ENCODE data around the gene SCAMP5.

SCAMP5 gene

GRCh38 chr15:74995182-74995778 lies at the start of gene SCAMP5:
TSS of gene SCAMP5 (plus strand) at chr15:74995563. CDS start at chr15:75011840, 16,277 bp downstream.
- Histone ChIP-seq H3K4me1 (ENCODE audit: control insufficient read depth, low read depth, low read length) (peaks cover 6% of the 10 kb centered on the region), H3K9ac (ENCODE audit: low read length) (peak within 1 kb of the TSS; percentile 75), H3K4me3 (ENCODE audit: low read length) (peak within 1 kb of the TSS; percentile 86), H3K36me3 (ENCODE audit: control insufficient read depth, low read depth, low read length) (no peaks in the 10 kb centered on the region), H3K27ac (ENCODE audit: low read length) (no peak within 1 kb of the TSS), H3K9me3 (ENCODE audit: control insufficient read depth, low read depth, low read length) (no peaks in the 10 kb centered on the region), H3K27me3 (ENCODE audit: control insufficient read depth, insufficient read depth, low read length) (peaks cover 11% of the 10 kb centered on the region)

- Histone ChIP-seq H3K36me3 (ENCODE audit: control insufficient read depth, low read depth, low read length) (no peaks in the 10 kb centered on the region), H3K4me3 (ENCODE audit: low read length) (no peak overlapping the region), H3K9ac (ENCODE audit: low read length) (no peak overlapping the region), H3K27me3 (ENCODE audit: control insufficient read depth, insufficient read depth, low read length) (peaks cover 8% of the 10 kb centered on the region), H3K9me3 (ENCODE audit: control insufficient read depth, low read depth, low read length) (no peaks in the 10 kb centered on the region), H3K27ac (ENCODE audit: low read length) (no peak overlapping the region), H3K4me1 (ENCODE audit: control insufficient read depth, low read depth, low read length) (peaks cover 15% of the 10 kb centered on the region)
Observed at GRCh38 chr15:74950078-74950908, 45.1 kb upstream of the SCAMP5 start.

- no peak overlapping the region for H3K4me3 ChIP-seq (ENCODE audit: low read length)
- H3K9ac ChIP-seq (ENCODE audit: low read length) = no peak overlapping the region
- peaks cover 15% of the 10 kb centered on the region for H3K27me3 ChIP-seq (ENCODE audit: control insufficient read depth, insufficient read depth, low read length)
- no peak overlapping the region for H3K27ac ChIP-seq (ENCODE audit: low read length)
- no peaks in the 10 kb centered on the region for H3K9me3 ChIP-seq (ENCODE audit: control insufficient read depth, low read depth, low read length)
- peaks cover 19% of the 10 kb centered on the region for H3K4me1 ChIP-seq (ENCODE audit: control insufficient read depth, low read depth, low read length)
- no peaks in the 10 kb centered on the region for H3K36me3 ChIP-seq (ENCODE audit: control insufficient read depth, low read depth, low read length)
Observed at GRCh38 chr15:74951006-74951405, 44.4 kb upstream of the SCAMP5 start.

- H3K27me3 ChIP-seq (ENCODE audit: control insufficient read depth, insufficient read depth, low read length) = peaks cover 45% of the 10 kb centered on the region
- no peaks in the 10 kb centered on the region for H3K9me3 ChIP-seq (ENCODE audit: control insufficient read depth, low read depth, low read length)
- no peak overlapping the region for H3K9ac ChIP-seq (ENCODE audit: low read length)
- peaks cover 22% of the 10 kb centered on the region for H3K4me1 ChIP-seq (ENCODE audit: control insufficient read depth, low read depth, low read length)
- no peak overlapping the region for H3K27ac ChIP-seq (ENCODE audit: low read length)
- H3K36me3 ChIP-seq (ENCODE audit: control insufficient read depth, low read depth, low read length) = no peaks in the 10 kb centered on the region
- H3K4me3 ChIP-seq (ENCODE audit: low read length) = no peak overlapping the region
Observed at GRCh38 chr15:74954515-74954914, 40.8 kb upstream of the SCAMP5 start.

- H3K27ac ChIP-seq (ENCODE audit: low read length) = no peak overlapping the region
- no peaks in the 10 kb centered on the region for H3K9me3 ChIP-seq (ENCODE audit: control insufficient read depth, low read depth, low read length)
- H3K9ac ChIP-seq (ENCODE audit: low read length) = no peak overlapping the region
- H3K4me1 ChIP-seq (ENCODE audit: control insufficient read depth, low read depth, low read length) = peaks cover 20% of the 10 kb centered on the region
- no peaks in the 10 kb centered on the region for H3K36me3 ChIP-seq (ENCODE audit: control insufficient read depth, low read depth, low read length)
- peaks cover 50% of the 10 kb centered on the region for H3K27me3 ChIP-seq (ENCODE audit: control insufficient read depth, insufficient read depth, low read length)
- H3K4me3 ChIP-seq (ENCODE audit: low read length) = peak overlapping the region; percentile 72
Observed at GRCh38 chr15:74955017-74955416, 40.3 kb upstream of the SCAMP5 start.

GRCh38 chr15:74955796-74956647 lies 39.3 kb upstream of the SCAMP5 start:
- Histone ChIP-seq H3K4me1 (ENCODE audit: control insufficient read depth, low read depth, low read length) (peaks cover 13% of the 10 kb centered on the region), H3K9ac (ENCODE audit: low read length) (peak overlapping the region; percentile 38), H3K27ac (ENCODE audit: low read length) (no peak overlapping the region), H3K27me3 (ENCODE audit: control insufficient read depth, insufficient read depth, low read length) (peaks cover 59% of the 10 kb centered on the region), H3K4me3 (ENCODE audit: low read length) (peak overlapping the region; percentile 72), H3K9me3 (ENCODE audit: control insufficient read depth, low read depth, low read length) (no peaks in the 10 kb centered on the region), H3K36me3 (ENCODE audit: control insufficient read depth, low read depth, low read length) (no peaks in the 10 kb centered on the region)

GRCh38 chr15:74956648-74957475 lies 38.5 kb upstream of the SCAMP5 start, which contains the start of gene RPP25:
TSS of gene RPP25 (minus strand) at chr15:74956772. CDS start at chr15:74956583, 189 bp downstream.
- H3K4me1 ChIP-seq (ENCODE audit: control insufficient read depth, low read depth, low read length) = peaks cover 13% of the 10 kb centered on the region

GRCh38 chr15:74957476-74958035 lies 37.8 kb upstream of the SCAMP5 start:
- H3K9ac ChIP-seq (ENCODE audit: low read length) = no peak overlapping the region
- H3K4me3 ChIP-seq (ENCODE audit: low read length) = peak overlapping the region; percentile 72
- H3K27ac ChIP-seq (ENCODE audit: low read length) = no peak overlapping the region

More at GRCh38 chr15:74956648-74957475, 38.5 kb upstream of the SCAMP5 start, which contains the start of gene RPP25:
- Histone ChIP-seq H3K9ac (ENCODE audit: low read length) (peak within 1 kb of the TSS; percentile 38), H3K36me3 (ENCODE audit: control insufficient read depth, low read depth, low read length) (no peaks in the 10 kb centered on the region), H3K27ac (ENCODE audit: low read length) (no peak within 1 kb of the TSS), H3K9me3 (ENCODE audit: control insufficient read depth, low read depth, low read length) (no peaks in the 10 kb centered on the region), H3K27me3 (ENCODE audit: control insufficient read depth, insufficient read depth, low read length) (peaks cover 61% of the 10 kb centered on the region), H3K4me3 (ENCODE audit: low read length) (peak within 1 kb of the TSS; percentile 72)

GRCh38 chr15:74958320-74958907 lies 36.9 kb upstream of the SCAMP5 start:
- Histone ChIP-seq H3K4me3 (ENCODE audit: low read length) (peak overlapping the region; percentile 72), H3K4me1 (ENCODE audit: control insufficient read depth, low read depth, low read length) (peaks cover 13% of the 10 kb centered on the region), H3K36me3 (ENCODE audit: control insufficient read depth, low read depth, low read length) (no peaks in the 10 kb centered on the region), H3K9ac (ENCODE audit: low read length) (no peak overlapping the region), H3K27ac (ENCODE audit: low read length) (no peak overlapping the region), H3K27me3 (ENCODE audit: control insufficient read depth, insufficient read depth, low read length) (peaks cover 61% of the 10 kb centered on the region), H3K9me3 (ENCODE audit: control insufficient read depth, low read depth, low read length) (no peaks in the 10 kb centered on the region)

More at GRCh38 chr15:74957476-74958035, 37.8 kb upstream of the SCAMP5 start:
- Histone ChIP-seq H3K4me1 (ENCODE audit: control insufficient read depth, low read depth, low read length) (peaks cover 13% of the 10 kb centered on the region), H3K9me3 (ENCODE audit: control insufficient read depth, low read depth, low read length) (no peaks in the 10 kb centered on the region), H3K27me3 (ENCODE audit: control insufficient read depth, insufficient read depth, low read length) (peaks cover 61% of the 10 kb centered on the region), H3K36me3 (ENCODE audit: control insufficient read depth, low read depth, low read length) (no peaks in the 10 kb centered on the region)

GRCh38 chr15:74958908-74959585 lies 36.3 kb upstream of the SCAMP5 start:
- H3K27me3 ChIP-seq (ENCODE audit: control insufficient read depth, insufficient read depth, low read length) = peaks cover 61% of the 10 kb centered on the region
- peaks cover 13% of the 10 kb centered on the region for H3K4me1 ChIP-seq (ENCODE audit: control insufficient read depth, low read depth, low read length)

More at GRCh38 chr15:74958908-74959585, 36.3 kb upstream of the SCAMP5 start:
- peak overlapping the region; percentile 72 for H3K4me3 ChIP-seq (ENCODE audit: low read length)
- no peaks in the 10 kb centered on the region for H3K36me3 ChIP-seq (ENCODE audit: control insufficient read depth, low read depth, low read length)
- H3K9ac ChIP-seq (ENCODE audit: low read length) = no peak overlapping the region
- H3K27ac ChIP-seq (ENCODE audit: low read length) = no peak overlapping the region
- H3K9me3 ChIP-seq (ENCODE audit: control insufficient read depth, low read depth, low read length) = no peaks in the 10 kb centered on the region
